NCI-H1048 (cell line): ENCODE data around the gene ZWILCH.
"Not testable (repeated sequence)": the region's sequence is repeated elsewhere in the genome, so short reads cannot be mapped to it uniquely, and the experiment has no call there.

Experiments used
- DNase-seq: peaks from one replicate; lab custom pipeline; 2025; lab: John Stamatoyannopoulos, UW

ZWILCH gene

DNA sequence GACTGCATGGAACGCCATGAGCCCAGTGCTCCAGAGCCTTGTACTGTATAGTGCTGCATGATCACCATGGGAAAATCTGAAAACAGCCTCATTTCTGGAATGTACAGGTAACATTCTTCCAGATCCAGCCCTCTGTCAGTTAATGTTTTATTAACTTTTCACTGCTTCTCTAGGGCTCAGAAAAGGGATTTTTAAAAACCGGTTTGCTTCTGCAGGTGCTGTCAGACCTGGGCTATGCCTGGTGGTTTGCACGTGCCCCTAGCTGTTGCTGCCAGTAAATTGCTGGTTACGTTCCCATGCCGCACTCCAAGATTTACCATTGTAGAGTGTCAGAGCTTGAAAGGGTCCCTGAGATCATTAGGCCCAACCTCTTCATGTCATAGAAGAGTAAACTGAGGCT is 16.6 kb upstream of the ZWILCH start:
- DNase-seq: no peak

DNA sequence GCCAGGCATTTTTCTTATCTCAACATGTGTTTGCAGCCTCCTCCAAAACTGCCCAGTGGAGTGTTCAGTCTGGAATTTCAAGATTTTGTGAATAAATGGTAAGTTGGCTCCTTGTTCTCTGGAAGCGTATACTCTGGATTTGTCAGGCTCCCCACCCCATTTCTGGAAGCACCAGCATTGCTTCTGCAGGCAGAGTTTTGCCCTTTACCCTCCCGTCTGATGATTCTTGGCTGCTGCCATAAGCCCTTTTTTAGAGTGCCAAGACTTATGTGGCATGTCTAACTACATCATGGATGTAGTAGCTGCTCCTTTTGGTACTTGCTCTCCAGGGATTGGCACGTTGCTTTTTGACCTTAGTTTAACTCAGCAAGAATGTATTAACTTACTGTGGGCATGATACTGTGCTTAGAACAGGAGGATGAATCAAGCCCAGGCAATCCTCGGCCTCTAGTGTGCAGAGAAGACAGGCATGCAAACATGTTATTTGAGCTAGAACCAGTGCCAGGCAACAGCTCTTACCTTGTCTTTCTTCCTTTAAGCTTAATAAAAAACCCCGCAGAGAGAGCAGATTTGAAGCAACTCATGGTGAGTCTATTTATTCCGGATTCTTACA is 15.8 kb upstream of the ZWILCH start:
- no peak for DNase-seq

DNA sequence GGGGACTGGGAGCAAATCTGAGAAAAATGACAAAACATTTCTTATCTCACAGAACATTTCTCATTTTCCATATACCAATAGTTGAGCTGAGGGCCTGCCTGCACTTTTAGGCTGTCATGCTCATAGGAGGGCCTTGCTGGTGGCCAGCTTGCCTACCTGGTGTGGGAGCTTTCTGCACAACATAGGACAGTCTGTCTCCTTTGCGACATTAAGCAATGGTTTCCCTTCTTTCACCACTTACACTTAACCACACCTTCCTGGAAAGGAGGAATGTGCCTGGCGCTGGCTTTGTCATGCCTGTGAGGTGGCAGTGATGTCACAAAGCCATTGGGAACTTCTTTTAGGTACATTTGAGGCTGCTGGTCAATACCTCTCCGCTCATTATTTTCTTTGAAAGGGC is 13.3 kb upstream of the ZWILCH start:
- no peak for DNase-seq

DNA sequence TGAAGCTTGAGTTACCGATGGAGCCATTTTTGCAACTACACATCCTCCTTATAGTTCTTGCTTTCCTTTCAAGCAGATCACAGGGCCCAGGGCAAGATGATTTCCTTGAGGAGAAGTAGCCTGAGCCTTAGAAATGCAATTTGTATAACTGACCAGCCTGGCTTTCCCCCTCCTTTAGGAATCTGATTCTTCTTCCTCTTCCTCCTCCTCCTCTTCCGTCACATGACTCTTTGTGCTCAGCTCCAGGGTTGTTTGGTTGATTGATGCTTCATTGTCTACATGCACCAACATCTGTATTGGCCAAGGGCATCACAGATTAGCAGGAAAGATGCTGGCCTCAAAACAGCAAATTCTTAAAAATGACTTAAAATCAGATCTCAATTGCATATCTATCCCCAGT is 10.9 kb upstream of the ZWILCH start:
- DNase-seq: no peak

DNA sequence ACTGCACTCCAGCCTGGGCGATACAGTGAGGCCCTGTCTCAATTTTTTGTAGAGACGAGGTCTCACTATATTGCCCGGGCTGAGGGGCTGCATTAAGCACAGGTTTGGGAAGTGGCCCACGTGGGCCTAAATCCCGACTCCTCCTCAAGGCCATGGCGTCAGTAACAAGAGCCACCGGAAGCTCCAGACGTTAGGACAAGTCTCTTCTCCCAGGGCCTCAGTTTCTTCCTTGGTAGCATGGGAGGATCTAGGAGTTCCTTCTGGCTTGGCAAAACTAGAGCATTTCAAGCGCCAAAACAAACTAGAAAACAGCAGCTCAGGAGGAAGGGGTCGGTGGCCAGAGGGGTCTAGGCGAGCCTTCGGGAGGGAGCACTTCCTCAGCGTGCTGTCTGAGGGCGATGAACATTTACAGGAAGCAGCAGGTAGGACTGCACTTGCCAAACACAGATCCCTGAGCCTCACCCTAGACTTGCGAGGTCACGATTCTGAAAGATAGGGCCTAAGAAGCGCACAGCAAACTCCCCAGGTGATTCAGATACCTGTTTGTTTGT is 8.1 kb upstream of the ZWILCH start:
- DNase-seq: no peak

DNA sequence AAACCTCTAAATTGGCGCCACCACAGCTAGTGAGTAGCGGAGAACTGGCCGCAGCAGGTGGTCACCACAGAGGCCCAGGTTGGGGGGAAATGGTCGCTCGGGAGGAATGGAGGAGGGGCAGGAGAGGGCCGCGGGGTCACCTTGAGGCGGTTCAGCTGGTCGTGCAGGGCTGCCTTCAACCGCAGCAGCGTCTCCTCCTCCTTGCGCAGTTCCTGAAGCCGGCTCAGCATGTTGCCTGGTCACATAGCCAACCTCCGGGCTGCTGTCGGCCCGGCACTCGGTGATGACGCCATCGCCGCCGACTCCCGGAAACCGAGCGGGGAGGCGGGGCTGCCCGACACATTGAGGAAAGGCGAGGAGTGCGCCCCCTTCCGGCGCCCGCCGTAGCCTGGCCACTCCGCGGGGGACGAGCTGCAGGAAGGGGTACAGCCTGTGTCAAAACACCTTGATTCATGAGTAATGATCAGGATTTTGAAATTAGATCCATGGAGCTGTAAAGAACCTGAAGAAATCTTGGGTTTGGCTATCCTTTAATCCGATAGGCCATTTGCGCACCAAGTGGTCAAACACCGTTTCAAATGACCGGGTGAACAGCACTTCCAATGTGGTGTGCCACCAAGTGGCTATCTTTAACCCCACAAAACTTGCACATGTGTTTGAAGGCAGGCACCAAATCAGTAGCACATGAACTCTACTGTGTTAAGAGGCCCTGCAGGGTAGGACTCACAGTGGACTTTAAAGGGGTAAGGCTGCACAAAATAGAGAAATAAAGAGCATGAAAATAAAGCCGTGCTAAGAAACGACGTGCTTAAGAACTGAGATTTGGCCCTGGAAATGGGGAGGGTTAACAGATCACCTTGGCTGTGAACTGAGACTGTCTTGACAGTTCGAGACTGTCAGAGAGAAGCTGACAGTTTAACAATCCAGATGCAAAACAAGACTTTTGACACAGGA is 7.3 kb upstream of the ZWILCH start, which contains the start of gene SNAPC5:
SNAPC5 (minus strand) TSS at position 261 of the 954 bp plus-strand sequence; CDS start at position 230, 31 bp downstream.
- peak; percentile 89 for DNase-seq

DNA sequence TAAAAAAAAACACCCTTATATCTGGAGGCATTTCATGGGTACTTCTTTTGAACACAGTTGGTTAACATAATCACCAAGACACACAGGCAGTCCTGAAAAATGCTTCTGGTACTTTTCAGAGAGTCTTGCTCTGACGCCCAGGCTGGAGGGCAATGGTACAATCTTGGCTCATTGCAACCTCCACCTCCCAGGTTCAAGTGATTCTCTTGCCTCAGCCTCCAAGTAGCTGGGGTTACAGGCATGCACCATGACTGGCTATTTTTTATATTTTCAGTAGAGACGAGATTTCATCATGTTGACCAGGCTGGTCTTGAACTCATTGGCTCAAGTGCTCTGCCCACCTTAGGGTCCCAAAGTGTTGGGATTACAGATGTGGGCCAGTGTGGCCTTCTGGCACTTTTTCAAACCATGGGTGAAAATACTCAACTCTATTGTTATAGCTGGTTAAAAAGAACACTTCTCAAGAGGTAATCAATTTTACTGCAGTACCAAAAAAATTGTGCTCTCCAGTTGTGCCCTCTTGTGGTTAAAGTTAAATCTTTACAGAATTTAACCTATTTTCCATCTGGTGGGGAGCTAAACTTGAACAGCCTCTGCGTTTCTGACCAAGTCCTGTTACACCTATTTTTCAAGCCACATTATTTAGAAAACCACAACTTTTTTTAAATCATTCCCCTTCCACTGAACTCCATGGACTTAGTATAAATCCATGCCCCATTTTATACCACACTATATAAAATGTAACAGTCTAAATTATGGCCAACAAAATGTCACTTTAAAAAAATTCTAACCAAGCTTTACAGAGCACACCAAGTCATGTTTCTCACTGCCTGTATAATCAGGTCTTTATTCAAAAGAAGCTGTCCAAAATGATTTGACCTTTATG is 6.4 kb upstream of the ZWILCH start:
- DNase-seq: no peak

DNA sequence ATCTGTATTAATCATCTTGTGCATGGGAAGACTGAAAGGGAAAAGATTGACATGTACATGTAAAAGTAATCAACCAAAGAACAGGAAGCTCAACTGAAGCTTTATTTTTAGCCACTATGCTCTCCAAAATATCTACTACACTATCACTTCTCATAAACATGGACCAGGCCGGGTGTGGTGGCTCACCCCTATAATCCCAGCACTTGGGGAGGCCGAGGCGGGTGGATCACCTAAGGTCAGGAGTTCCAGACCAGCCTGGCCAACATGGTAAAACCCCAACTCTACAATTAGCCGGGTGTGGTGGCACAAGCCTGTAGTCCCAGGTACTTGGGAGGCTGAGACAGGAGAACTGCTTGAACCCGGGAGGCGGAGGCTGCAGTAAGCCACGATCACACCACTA is 4.8 kb upstream of the ZWILCH start:
- DNase-seq: not testable (repeated sequence)

DNA sequence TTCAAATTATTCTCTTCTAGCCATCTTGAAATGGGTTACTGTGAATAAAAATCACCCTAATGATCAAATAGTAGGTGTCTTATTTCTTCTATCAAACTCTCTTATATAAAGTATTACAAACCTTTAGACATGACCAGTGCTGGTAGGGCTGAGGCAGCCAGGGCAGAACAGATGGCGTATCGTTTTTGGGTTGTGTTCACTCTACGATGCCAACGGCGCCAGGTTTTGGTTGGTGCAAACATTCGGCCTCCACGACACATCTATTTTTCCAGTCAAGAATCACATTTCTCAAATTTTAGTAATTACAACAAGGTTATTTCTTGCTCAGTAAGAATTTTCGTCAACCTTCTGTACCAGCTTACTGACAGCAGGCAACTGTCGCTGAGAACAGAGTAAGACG is 2.6 kb upstream of the ZWILCH start:
- DNase-seq: no peak

DNA sequence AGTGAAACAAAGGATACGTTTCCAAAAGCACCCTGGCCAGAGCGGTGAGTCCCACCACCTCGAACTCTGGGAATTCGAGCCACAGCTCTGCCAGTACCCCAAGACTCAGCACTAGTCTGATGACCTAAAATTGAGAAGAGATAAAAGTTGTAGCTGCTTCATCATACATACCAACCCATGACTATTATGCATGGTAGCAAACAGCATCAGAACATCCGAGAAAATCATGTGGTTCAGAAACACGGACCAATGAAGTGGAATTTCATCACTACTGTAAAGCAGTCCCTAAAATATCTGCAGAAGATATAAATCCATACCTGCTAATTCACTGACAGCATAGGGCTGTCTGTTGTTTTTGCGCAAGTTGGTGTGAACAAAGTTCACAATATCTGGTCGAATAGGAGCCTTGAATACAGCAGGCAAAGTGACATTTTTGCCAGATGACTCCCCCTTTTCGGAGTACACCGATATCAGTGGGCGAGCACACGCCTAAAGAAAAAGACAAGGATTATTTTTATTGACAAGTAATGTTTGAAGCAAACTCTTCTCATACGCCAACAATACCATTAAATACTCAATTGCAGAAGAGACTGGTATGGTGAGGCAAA is 2.0 kb upstream of the ZWILCH start:
- not testable (repeated sequence) for DNase-seq

DNA sequence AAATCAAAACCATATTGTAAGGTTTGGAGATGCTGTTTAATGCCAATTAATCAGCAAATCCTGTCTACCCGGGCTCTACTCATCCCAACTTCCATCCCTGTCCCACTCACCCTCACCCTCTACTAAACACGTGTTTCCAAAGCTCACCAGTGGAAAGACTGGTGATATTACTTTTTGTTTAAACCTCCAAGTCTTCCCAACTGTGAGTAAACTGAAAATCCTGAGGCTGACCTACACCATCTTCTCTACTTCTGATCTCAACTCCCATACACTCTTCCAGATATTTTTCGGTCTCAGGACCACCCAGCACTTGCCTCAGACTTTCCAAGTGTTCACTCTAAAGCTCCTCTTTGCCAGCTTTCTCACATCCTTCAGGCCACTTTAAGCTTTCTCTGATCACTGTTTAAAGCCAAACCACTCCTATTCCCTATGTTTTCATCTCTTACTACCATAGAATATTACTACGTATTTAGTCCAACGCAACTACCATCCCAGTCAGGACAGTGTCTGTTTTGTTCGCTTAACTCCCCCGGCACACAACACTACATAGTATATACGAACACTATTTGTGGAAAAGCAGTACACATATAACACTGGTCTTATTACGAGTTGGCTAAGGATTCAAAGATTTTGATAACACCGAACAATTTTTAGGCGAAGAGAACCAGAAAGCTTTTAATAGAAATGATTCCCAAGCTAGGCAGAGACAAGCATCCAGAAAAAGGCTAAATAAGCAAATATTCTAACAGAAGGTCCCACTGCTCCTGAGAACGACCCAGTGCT is 1.2 kb upstream of the ZWILCH start:
- DNase-seq: no peak

DNA sequence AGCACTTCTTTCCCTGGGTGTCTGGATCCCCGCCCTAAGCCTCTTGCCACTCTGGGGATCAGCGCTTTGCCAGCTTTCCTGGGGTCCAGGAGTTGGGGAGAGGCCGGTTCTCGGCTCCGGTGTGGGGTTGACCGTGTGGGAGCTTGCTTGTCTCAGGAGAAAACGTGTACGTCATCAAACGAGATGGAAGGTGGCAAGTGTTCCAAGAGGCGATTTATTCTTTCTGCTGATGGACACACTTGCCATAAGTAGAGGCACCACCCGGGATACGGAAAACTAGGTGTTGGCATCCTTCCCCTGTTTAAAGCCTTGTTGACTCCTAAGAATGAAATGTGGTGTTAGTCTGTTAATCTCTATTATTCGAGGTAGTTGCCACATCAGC is 295 bp downstream of the ZWILCH start:
- DNase-seq: no peak

DNA sequence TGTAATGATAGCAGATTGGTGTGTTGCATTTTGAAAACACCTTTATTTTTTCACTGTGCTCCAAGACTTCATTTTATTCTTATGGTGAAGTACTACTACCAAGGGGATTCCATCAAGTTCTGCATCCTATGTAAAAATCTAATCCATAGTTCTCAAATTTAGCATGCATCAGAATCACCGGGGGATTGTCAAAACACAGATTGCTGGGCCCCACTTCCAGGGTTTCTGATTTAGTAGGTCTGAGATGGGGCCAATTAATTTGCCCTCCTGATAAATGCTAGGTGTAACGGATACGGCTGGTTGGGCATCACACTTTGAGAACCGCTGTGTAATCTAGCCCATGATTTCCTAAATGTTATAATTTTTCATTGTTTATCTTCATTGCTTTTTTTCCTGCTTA is 692 bp downstream of the ZWILCH start:
- DNase-seq: no peak

DNA sequence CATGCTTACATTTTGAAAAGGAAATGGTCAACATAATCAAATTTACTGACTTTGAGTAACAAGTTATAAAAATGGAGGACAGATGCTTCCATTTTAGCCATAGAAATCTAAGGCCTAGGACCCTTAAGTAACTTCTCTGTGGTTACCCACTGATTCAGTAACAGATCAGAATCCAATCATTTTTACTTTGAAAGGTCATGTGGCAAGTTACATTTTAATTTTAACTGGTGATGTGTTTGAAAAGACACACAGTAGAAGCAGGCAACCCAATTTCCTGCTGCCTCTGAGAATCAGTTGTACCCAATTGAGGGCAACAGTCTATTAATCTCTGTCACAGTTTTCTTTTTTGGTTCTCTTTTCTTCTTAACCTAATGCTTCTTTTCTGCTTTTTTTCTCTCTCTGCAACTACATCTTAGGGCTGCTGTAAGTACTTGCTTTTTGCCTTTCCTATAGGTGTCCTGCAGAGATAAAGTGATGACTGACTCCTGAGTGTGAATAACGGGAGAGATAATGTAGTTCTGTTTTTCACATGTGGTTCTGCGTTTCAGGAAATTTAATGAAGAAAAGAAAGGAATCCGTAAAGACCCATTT is 3.3 kb downstream of the ZWILCH start:
- no peak for DNase-seq

DNA sequence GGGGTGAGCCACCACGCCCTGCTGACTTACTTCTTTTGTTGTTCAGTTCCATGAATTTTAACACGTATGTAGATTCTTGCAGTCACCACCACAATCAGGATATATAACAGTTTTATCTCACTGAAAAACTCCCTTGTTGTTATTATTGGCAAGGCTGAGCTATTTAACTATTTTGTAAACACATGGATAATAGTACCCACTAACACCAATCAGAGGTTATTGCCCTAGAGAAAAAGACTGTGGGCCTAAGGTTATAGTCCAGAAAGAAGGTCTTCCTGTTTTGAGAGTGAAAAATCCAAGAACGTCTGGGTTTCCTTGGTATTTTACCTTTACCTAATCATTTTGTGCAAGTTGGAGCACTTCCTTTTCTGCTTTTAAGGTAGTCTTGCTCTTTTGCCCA is 9.5 kb downstream of the ZWILCH start:
- DNase-seq: no peak

DNA sequence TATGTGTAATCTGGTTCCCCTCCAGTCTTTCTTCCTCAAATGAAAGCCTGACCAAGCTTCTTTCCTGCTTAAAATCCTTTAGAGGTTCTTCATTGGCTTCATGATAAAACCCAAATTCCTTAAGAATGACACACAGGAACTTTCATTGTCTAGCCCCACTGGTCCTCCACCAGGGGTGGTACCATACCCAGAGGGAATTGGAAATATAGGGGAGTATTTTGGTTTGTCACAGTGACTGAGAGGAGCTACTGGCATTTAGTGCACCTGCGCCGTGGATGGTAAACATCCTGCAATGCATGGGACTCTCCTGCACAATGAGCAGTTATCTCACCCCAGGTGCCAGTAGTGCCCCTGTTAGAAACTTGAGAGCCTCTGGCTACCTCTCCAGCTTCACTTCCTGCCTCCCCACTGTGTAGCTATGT is 10.8 kb downstream of the ZWILCH start:
- DNase-seq: no peak

DNA sequence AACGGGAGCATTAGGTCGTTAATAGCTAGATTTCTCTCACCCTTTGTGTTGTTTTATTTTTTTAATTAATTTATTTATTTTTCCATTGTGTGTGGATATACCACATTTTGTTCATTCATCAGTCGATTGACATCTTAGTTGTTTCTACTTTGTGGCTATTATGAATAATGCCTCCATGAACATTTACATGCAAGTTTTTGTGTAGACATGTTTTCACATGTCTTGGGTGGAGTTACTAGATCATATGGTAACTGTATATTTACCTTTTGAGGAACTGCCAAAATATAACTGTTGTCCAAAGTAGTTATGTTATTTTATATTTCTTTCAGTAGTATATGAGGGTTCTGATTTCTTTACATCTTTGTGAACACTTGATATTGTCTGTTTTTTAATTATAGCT is 18.8 kb downstream of the ZWILCH start:
- DNase-seq: no peak

DNA sequence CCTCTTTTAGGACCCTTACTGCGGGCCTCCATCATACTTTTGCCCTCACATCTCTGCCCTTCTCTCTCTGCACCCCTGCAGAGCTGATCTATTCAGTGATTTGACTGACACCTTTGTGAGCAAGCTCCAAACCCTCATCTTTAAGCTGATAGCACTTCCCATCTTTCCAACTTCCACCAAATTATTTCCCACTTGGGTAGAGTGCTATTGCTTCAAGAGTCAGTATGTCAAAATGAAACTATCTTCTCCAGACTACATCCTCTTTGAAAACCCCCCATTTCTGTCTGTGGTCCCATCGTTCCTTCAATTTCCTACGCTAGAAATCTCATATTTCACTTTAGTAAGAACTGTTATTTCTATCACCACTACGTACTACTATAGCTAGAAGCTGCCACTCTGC is 19.7 kb downstream of the ZWILCH start:
- DNase-seq: no peak

DNA sequence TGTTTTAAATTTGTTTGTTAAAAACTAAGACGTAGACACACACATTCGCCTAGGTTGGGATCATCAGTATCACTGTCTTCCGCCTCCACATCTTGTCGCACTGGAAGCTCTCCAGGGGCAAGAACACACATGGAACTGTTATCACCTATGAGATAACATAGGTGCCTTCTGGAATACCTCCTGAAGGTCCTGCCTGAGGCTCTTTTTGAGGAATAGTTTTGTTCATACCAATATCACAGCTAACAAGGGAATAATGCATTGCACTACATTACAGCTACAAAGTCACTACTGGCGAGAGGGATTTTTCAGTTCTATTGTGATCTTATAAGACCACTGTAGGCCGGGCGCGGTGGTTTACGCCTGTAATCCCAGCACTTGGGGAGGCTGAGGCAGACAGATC is 29.9 kb downstream of the ZWILCH start:
- DNase-seq: no peak

DNA sequence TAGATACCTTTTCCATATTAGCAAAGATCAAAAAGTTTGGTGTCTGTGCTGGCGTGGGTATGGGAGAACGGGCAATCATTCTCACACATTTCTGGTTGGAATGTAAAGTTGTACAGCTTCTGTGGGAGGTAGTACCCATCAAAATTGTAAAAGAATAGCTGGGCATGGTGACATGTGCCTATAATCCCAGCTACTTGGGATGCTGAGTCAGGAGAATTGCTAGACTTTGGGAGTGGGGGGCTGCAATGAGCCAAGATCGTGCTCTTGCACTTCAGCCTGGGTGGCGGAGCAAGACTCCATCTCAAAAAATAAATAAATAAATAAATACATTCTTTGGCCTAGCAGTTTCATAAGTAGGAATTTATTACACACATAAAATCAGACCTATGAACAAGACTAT is 37.8 kb downstream of the ZWILCH start:
- no peak for DNase-seq

DNA sequence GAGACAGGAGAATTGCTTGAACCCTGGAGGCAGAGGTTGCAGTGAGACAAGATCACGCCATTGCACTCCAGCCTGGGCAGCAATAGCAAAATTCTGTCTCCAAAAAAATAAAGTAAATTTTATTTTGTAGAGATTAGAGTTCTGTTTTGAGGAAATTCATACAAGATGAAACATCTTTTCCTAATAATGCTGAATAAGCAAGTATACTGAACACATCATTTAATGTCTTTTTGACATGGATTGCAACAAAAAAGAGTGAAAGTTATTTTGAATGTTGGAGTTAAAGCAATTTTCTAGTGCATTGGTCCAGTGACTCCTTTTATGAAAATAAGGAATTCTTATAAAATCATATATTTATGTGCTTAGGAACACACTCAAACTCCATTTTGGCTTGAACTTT is 40.1 kb downstream of the ZWILCH start:
- no peak for DNase-seq
